ENCODE measurements around the gene SLC2A3.
"Not testable (repeated sequence)": the region's sequence is repeated elsewhere in the genome, so short reads cannot be mapped to it uniquely, and the experiment has no call there.

SLC2A3 gene

GRCh38 chr12:7935590-7936581 lies at the start of gene SLC2A3:
TSS of gene SLC2A3 (minus strand) at chr12:7936187. CDS start at chr12:7936034, 153 bp downstream.
- DNase-seq = peak; percentile 97

GRCh38 chr12:7984900-7985299 lies 48.9 kb upstream of the SLC2A3 start:
- no peak for DNase-seq

- not testable (repeated sequence) for DNase-seq
Observed at GRCh38 chr12:7983460-7983859, 47.5 kb upstream of the SLC2A3 start.

- not testable (repeated sequence) for DNase-seq
Observed at GRCh38 chr12:7983019-7983418, 47.0 kb upstream of the SLC2A3 start.

- DNase-seq = not testable (repeated sequence)
Observed at GRCh38 chr12:7982332-7982735, 46.3 kb upstream of the SLC2A3 start.

- DNase-seq = no peak
Observed at GRCh38 chr12:7981446-7981845, 45.5 kb upstream of the SLC2A3 start.

GRCh38 chr12:7977351-7978124 lies 41.6 kb upstream of the SLC2A3 start:
- not testable (repeated sequence) for DNase-seq

GRCh38 chr12:7973457-7973825 lies 37.5 kb upstream of the SLC2A3 start:
- DNase-seq = no peak

GRCh38 chr12:7972734-7973456 lies 36.9 kb upstream of the SLC2A3 start:
- no peak for DNase-seq

- not testable (repeated sequence) for DNase-seq
Observed at GRCh38 chr12:7972269-7972668, 36.3 kb upstream of the SLC2A3 start.

- DNase-seq = not testable (repeated sequence)
Observed at GRCh38 chr12:7971765-7972164, 35.8 kb upstream of the SLC2A3 start.

GRCh38 chr12:7970475-7971252 lies 34.7 kb upstream of the SLC2A3 start:
- peak; percentile 85 for DNase-seq

GRCh38 chr12:7966563-7966962 lies 30.6 kb upstream of the SLC2A3 start:
- DNase-seq = no peak

- not testable (repeated sequence) for DNase-seq
Observed at GRCh38 chr12:7964669-7965068, 28.7 kb upstream of the SLC2A3 start.

GRCh38 chr12:7961395-7962178 lies 25.6 kb upstream of the SLC2A3 start:
- no peak for DNase-seq

GRCh38 chr12:7959701-7960121 lies 23.7 kb upstream of the SLC2A3 start:
- DNase-seq = peak; percentile 64

- no peak for DNase-seq
Observed at GRCh38 chr12:7959278-7959677, 23.3 kb upstream of the SLC2A3 start.

- not testable (repeated sequence) for DNase-seq
Observed at GRCh38 chr12:7954877-7955276, 18.9 kb upstream of the SLC2A3 start.

GRCh38 chr12:7954418-7954817 lies 18.4 kb upstream of the SLC2A3 start:
- DNase-seq = not testable (repeated sequence)

GRCh38 chr12:7953912-7954311 lies 17.9 kb upstream of the SLC2A3 start:
- DNase-seq = not testable (repeated sequence)

GRCh38 chr12:7951671-7952070 lies 15.7 kb upstream of the SLC2A3 start:
- no peak for DNase-seq

All from CD4-positive, alpha-beta T cell treated with Interleukin-21 for 1 hour (primary cell).